Measurements from ENCODE around the gene SMARCAD1.
"Not testable (repeated sequence)": the region's sequence is repeated elsewhere in the genome, so short reads cannot be mapped to it uniquely, and the experiment has no call there.

The SMARCAD1 gene

GRCh38 chr4:94228493-94229216, 21.0 kb downstream of the SMARCAD1 start:
- DNase-seq = no peak

GRCh38 chr4:94232519-94232918, 24.9 kb downstream of the SMARCAD1 start:
- DNase-seq = no peak

- DNase-seq = no peak
Measured at GRCh38 chr4:94235825-94236224, 28.2 kb downstream of the SMARCAD1 start.

- DNase-seq = no peak
Measured at GRCh38 chr4:94237271-94237670, 29.6 kb downstream of the SMARCAD1 start.

- no peak for DNase-seq
Measured at GRCh38 chr4:94238160-94238559, 30.5 kb downstream of the SMARCAD1 start.

GRCh38 chr4:94240384-94240783, 32.7 kb downstream of the SMARCAD1 start:
- DNase-seq = peak; percentile 38

- no peak for DNase-seq
Measured at GRCh38 chr4:94244087-94244828, 36.6 kb downstream of the SMARCAD1 start.

- DNase-seq = no peak
Measured at GRCh38 chr4:94244829-94245185, 37.1 kb downstream of the SMARCAD1 start.

- no peak for DNase-seq
Measured at GRCh38 chr4:94251094-94251493, 43.4 kb downstream of the SMARCAD1 start.

GRCh38 chr4:94253036-94253435, 45.4 kb downstream of the SMARCAD1 start:
- peak; percentile 2 for DNase-seq

GRCh38 chr4:94256144-94256783, 48.6 kb downstream of the SMARCAD1 start:
- no peak for DNase-seq

GRCh38 chr4:94256828-94257227, 49.2 kb downstream of the SMARCAD1 start:
- DNase-seq = peak; percentile 9

- DNase-seq = no peak
Measured at GRCh38 chr4:94262163-94263016, 54.7 kb downstream of the SMARCAD1 start.

GRCh38 chr4:94267037-94267436, 59.4 kb downstream of the SMARCAD1 start:
- DNase-seq = no peak

- DNase-seq = no peak
Measured at GRCh38 chr4:94271248-94271647, 63.6 kb downstream of the SMARCAD1 start.

- DNase-seq = peak; percentile 39
Measured at GRCh38 chr4:94274912-94275311, 67.2 kb downstream of the SMARCAD1 start.

- no peak for DNase-seq
Measured at GRCh38 chr4:94276204-94276603, 68.5 kb downstream of the SMARCAD1 start.

GRCh38 chr4:94277534-94277933, 69.9 kb downstream of the SMARCAD1 start:
- DNase-seq = no peak

GRCh38 chr4:94278781-94279180, 71.1 kb downstream of the SMARCAD1 start:
- no peak for DNase-seq

- DNase-seq = no peak
Measured at GRCh38 chr4:94284889-94285288, 77.2 kb downstream of the SMARCAD1 start.

GRCh38 chr4:94285666-94286065, 78.0 kb downstream of the SMARCAD1 start:
- DNase-seq = no peak

- no peak for DNase-seq
Measured at GRCh38 chr4:94290245-94290644, 82.6 kb downstream of the SMARCAD1 start.

GRCh38 chr4:94293981-94294380, 86.3 kb downstream of the SMARCAD1 start:
- DNase-seq = not testable (repeated sequence)

Data from fibroblast of skin of scalp (primary cell).